ENCODE data around the gene ZNF581. TPM values are rescaled to one million over a fixed set of nuclear protein-coding genes. Genes with fewer than 3 reads are reported as not detected.

The ZNF581 gene
- total RNA-seq, 1 donor from 2014 or later = 15.5 TPM

DNA sequence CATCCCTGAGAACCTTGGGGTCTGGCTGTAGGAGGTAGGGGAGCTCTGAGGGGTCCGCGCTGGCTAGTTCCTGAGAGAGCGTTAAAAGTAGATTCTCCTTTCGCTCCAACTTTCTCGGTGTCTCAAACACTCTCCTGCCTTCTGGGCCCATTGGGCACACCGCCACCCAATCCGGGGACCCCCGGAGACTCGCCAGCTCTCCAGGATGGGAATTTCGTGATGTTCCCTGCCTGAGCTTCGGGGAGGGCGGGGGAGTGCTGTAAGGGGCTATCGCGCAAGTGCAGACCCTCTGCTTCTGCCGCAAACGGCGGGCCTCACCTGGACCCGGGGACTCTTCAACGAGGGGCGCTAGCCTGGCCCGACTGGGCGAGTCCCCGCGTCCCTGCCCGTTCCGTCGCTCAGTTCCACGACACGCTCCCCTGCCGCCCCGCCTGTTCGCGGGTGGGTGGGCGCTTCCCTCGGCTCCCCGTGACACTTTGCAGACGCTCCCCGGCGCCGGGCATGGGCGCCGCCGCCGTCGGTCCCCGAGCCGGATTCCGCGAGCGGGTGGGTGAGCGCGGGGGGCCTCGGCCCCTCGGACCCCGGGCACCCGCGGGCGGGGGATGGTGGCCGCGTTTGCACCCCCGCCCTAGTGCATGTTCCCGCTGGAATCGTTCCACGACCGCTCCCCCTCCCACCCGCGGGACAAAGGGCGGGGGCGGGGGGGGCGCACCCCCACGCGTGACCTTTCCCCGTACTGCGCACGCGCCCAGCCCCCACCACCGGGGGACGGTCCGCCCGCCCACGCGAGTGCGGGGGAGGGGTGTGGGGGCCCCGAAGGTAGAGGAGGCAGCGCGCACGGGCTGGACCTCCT lies 4.5 kb downstream of the ZNF581 start, which contains the start of gene CCDC106:
Gene CCDC106 (plus strand): TSS at position 481 of the 853 bp plus-strand sequence. CDS start 835 bp downstream, outside the sequence.
- TF ChIP-seq POLR2AphosphoS5 (IDR thresholded peaks at IDR 0.05; ENCODE audit: insufficient read depth in 1 of 2, low read depth in 1 of 2) (peak in 1 of 2 donors; percentile 27), POLR2A (IDR thresholded peaks at IDR 0.05) (no peak)
- TF ChIP-seq, protein P1, sequence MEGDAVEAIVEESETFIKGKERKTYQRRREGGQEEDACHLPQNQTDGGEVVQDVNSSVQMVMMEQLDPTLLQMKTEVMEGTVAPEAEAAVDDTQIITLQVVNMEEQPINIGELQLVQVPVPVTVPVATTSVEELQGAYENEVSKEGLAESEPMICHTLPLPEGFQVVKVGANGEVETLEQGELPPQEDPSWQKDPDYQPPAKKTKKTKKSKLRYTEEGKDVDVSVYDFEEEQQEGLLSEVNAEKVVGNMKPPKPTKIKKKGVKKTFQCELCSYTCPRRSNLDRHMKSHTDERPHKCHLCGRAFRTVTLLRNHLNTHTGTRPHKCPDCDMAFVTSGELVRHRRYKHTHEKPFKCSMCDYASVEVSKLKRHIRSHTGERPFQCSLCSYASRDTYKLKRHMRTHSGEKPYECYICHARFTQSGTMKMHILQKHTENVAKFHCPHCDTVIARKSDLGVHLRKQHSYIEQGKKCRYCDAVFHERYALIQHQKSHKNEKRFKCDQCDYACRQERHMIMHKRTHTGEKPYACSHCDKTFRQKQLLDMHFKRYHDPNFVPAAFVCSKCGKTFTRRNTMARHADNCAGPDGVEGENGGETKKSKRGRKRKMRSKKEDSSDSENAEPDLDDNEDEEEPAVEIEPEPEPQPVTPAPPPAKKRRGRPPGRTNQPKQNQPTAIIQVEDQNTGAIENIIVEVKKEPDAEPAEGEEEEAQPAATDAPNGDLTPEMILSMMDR (IDR thresholded peaks at IDR 0.05) = no peak
- DNase-seq (ENCODE audit: extremely low spot score in 2 of 2) = no peak
- intact Hi-C loops (cut with DNase I) = no loop called here
- Histone ChIP-seq H3K27me3 (no peaks in the 10 kb centered on the region), H3K27ac (peak within 1 kb of the TSS; percentile 85), H3K36me3 (peaks cover 0 to 11% of the 10 kb centered on the region in 2 donors), H3K9me3 (no peaks in the 10 kb centered on the region), H3K4me3 (peak within 1 kb of the TSS; percentile 74 to 94), H3K4me1 (peaks cover 45% of the 10 kb centered on the region)

DNA sequence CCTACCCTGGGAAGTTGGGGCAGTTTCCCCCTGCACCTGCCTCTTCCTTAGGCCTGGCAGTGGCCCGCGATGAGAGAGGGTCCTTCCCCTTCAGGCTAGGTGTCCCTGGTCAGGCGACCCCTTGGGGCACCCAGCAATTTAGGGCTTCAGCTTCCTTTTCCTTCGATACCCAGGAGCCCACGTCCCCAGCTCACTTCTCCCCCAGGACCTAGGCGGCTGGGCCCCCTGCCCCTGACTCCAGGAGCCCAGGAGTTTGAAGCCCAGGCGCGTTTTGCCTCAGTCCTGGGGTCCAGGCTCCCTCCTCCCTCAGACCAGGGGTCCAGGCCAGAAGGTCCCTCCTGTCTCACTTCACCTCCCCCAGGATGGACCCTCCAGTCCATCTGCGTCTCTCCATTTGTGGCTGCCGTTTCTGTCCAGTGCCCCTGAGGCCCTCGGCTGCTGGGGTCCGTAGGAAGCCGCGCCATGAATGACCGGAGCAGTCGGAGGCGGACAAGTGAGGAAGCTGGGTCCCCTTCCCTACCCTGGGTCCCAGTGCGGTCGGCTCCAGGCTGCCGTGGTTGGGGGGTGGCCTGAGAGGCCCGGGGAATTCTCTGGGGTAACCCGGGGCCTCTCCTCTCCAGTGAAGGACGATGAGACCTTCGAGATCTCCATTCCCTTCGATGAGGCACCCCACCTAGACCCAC lies 5.3 kb downstream of the ZNF581 start:
- Histone ChIP-seq H3K4me1 (peaks cover 46% of the 10 kb centered on the region), H3K9me3 (no peaks in the 10 kb centered on the region), H3K4me3 (peak overlapping the region; percentile 74 to 94), H3K27ac (peak overlapping the region; percentile 85), H3K36me3 (peaks cover 0 to 11% of the 10 kb centered on the region in 2 donors), H3K27me3 (no peaks in the 10 kb centered on the region)
- intact Hi-C loops (cut with DNase I) = no loop called here
- TF ChIP-seq POLR2A (IDR thresholded peaks at IDR 0.05) = no peak
- TF ChIP-seq, protein P1 (IDR thresholded peaks at IDR 0.05) = no peak
- peak in 1 of 2 donors; percentile 22 for TF ChIP-seq POLR2AphosphoS5 (IDR thresholded peaks at IDR 0.05; ENCODE audit: insufficient read depth in 1 of 2, low read depth in 1 of 2)
- no peak for DNase-seq (ENCODE audit: extremely low spot score in 2 of 2)

DNA sequence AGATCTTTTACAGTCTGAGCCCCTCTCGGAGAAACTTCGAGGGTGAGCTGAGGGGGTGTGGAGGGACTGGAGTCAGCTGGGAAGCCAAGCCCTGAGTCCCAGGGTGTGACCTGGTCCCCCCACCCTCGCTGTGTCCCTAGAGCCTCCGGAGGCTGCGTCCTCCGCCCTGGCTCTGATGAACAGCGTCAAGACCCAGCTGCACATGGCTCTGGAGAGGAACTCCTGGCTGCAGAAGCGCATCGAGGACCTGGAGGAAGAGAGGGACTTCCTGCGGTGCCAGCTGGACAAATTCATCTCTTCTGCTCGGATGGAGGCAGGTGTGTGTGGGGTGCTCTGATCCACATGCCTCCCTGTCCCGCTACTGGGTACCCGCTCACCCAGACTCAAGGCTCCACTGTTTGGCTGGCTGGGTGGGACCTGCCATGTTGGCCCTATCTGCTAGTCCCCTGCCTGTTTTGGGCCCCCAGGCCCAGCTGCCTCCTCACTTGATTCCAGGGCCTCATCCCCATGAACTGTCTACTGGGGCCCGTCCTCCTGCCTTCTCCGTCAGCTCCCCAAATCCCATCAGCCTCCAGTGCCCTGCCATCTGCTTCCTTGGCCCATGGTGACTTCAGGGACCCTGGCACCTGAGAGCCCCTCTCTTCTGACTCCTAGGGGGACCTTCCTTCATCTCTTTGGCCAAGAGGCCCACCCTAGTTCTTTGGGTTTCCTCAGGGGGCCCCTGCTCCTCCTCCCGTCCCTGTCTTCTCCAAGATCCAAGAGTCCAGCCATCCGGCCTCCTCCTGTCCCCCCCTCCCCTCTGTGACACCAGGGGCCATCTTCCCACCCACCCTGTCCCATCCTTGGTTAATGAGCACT lies 6.0 kb downstream of the ZNF581 start:
- intact Hi-C loops (cut with DNase I) = no loop called here
- TF ChIP-seq POLR2A (IDR thresholded peaks at IDR 0.05) (no peak), POLR2AphosphoS5 (IDR thresholded peaks at IDR 0.05; ENCODE audit: insufficient read depth in 1 of 2, low read depth in 1 of 2) (no peak)
- TF ChIP-seq, protein P1 (IDR thresholded peaks at IDR 0.05) = no peak
- no peak overlapping the region for H3K27ac ChIP-seq
- H3K36me3 ChIP-seq = peaks cover 0 to 11% of the 10 kb centered on the region in 2 donors
- peak overlapping the region; percentile 74 to 94 for H3K4me3 ChIP-seq
- H3K9me3 ChIP-seq = no peaks in the 10 kb centered on the region
- no peaks in the 10 kb centered on the region for H3K27me3 ChIP-seq
- peaks cover 39% of the 10 kb centered on the region for H3K4me1 ChIP-seq
- no peak for DNase-seq (ENCODE audit: extremely low spot score in 2 of 2)

DNA sequence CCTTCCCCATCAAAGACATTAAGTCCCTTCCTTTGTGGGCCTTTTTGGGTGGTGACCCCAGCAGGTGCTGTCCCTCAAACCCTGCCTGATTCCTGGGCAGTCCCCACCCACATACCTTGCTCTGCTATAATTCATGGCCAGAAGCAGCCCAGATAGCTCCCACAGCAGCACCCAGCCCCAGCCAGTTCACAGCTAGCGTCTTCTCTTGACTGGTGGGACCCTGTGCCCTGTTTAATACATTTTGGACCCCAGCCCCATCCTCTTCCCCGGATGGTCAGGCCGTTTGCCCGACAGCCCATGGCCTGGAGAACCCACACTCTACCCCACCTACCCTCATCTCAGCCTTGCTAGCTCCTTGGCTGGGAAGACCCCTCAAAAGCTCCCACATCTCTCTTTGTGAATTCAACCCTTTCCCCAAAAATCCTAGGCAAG lies 6.7 kb downstream of the ZNF581 start:
- intact Hi-C loops (cut with DNase I) = no loop called here
- DNase-seq (ENCODE audit: extremely low spot score in 2 of 2) = no peak
- no peaks in the 10 kb centered on the region for H3K9me3 ChIP-seq
- H3K36me3 ChIP-seq = peaks cover 0 to 7% of the 10 kb centered on the region in 2 donors
- no peak overlapping the region for H3K4me3 ChIP-seq
- TF ChIP-seq, protein P1 (IDR thresholded peaks at IDR 0.05) = no peak
- no peak for TF ChIP-seq POLR2AphosphoS5 (IDR thresholded peaks at IDR 0.05; ENCODE audit: insufficient read depth in 1 of 2, low read depth in 1 of 2)
- no peak for TF ChIP-seq POLR2A (IDR thresholded peaks at IDR 0.05)
- no peak overlapping the region for H3K27ac ChIP-seq
- no peaks in the 10 kb centered on the region for H3K27me3 ChIP-seq
- H3K4me1 ChIP-seq = peaks cover 32% of the 10 kb centered on the region
